ENCODE measurements around the gene CFAP92.
A peak's percentile ranks its signal among the peaks of the same experiment; 100 is the strongest.

Gene CFAP92

GRCh38 chr3:129025691-129026435, 32.0 kb upstream of the CFAP92 start:
- DNase-seq (ENCODE audit: low read depth in 3 of 3, low spot score in 1 of 3), result no peak

- DNase-seq (ENCODE audit: low read depth in 3 of 3, low spot score in 1 of 3), result no peak
Observed at GRCh38 chr3:129025108-129025507, 31.2 kb upstream of the CFAP92 start.

GRCh38 chr3:129023909-129024308, 30.0 kb upstream of the CFAP92 start:
- no peak for DNase-seq (ENCODE audit: low read depth in 3 of 3, low spot score in 1 of 3)

GRCh38 chr3:129023008-129023358, 29.1 kb upstream of the CFAP92 start:
- DNase-seq (ENCODE audit: low read depth in 3 of 3, low spot score in 1 of 3), result no peak

- no peak for DNase-seq (ENCODE audit: low read depth in 3 of 3, low spot score in 1 of 3)
Observed at GRCh38 chr3:129022114-129023007, 28.5 kb upstream of the CFAP92 start.

- no peak for DNase-seq (ENCODE audit: low read depth in 3 of 3, low spot score in 1 of 3)
Observed at GRCh38 chr3:129021140-129021551, 27.3 kb upstream of the CFAP92 start.

- DNase-seq (ENCODE audit: low read depth in 3 of 3, low spot score in 1 of 3), result no peak
Observed at GRCh38 chr3:129020691-129021090, 26.8 kb upstream of the CFAP92 start.

- no peak for DNase-seq (ENCODE audit: low read depth in 3 of 3, low spot score in 1 of 3)
Observed at GRCh38 chr3:129019266-129019665, 25.4 kb upstream of the CFAP92 start.

GRCh38 chr3:129018751-129019150, 24.9 kb upstream of the CFAP92 start:
- no peak for DNase-seq (ENCODE audit: low read depth in 3 of 3, low spot score in 1 of 3)

- DNase-seq (ENCODE audit: low read depth in 3 of 3, low spot score in 1 of 3), result no peak
Observed at GRCh38 chr3:129018271-129018670, 24.4 kb upstream of the CFAP92 start.

GRCh38 chr3:129017484-129017899, 23.6 kb upstream of the CFAP92 start:
- DNase-seq (ENCODE audit: low read depth in 3 of 3, low spot score in 1 of 3), result no peak

- no peak for DNase-seq (ENCODE audit: low read depth in 3 of 3, low spot score in 1 of 3)
Observed at GRCh38 chr3:129016720-129017483, 23.0 kb upstream of the CFAP92 start.

GRCh38 chr3:129016356-129016719, 22.5 kb upstream of the CFAP92 start:
- peak in 2 of 3 donors; percentile 13 to 29 for DNase-seq (ENCODE audit: low read depth in 3 of 3, low spot score in 1 of 3)

GRCh38 chr3:129015388-129016105, 21.7 kb upstream of the CFAP92 start:
- DNase-seq (ENCODE audit: low read depth in 3 of 3, low spot score in 1 of 3), result no peak

- DNase-seq (ENCODE audit: low read depth in 3 of 3, low spot score in 1 of 3), result no peak
Observed at GRCh38 chr3:129014793-129015345, 21.0 kb upstream of the CFAP92 start.

- DNase-seq (ENCODE audit: low read depth in 3 of 3, low spot score in 1 of 3), result no peak
Observed at GRCh38 chr3:129014148-129014547, 20.3 kb upstream of the CFAP92 start.

GRCh38 chr3:129013491-129013891, 19.6 kb upstream of the CFAP92 start:
- DNase-seq (ENCODE audit: low read depth in 3 of 3, low spot score in 1 of 3), result no peak

GRCh38 chr3:129010310-129010956, 16.6 kb upstream of the CFAP92 start:
- DNase-seq (ENCODE audit: low read depth in 3 of 3, low spot score in 1 of 3), result no peak

GRCh38 chr3:129009266-129009665, 15.4 kb upstream of the CFAP92 start:
- no peak for DNase-seq (ENCODE audit: low read depth in 3 of 3, low spot score in 1 of 3)

GRCh38 chr3:129007792-129008191, 13.9 kb upstream of the CFAP92 start:
- no peak for DNase-seq (ENCODE audit: low read depth in 3 of 3, low spot score in 1 of 3)
